ENCODE data around the gene ZNF777.

DNA sequence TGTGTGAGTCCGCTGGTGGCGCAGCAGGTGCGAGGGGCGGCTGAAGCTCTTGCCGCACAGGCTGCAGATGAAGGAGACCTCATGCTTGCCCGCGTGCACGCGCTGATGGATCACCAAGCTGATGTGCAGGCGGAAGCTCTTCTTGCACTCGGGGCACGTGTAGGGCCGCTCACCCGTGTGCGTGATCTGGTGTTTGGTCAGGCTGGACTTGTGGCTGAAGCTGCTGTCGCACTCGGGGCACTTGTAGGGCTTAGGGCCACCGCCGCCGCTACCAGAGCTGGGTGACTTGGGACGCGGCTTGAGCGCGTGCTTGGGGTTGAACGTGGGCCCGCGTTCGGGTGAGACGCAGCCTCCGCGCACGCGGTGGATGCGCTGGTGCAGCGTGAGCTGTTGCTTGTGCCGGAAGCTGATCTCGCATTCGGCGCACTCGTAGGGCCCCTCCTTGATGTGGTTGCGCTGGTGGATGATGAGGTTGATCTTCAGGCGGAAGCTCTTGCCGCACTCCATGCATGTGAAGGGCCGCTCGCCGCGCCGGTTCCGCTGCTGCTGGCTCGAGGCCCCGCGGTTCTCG lies 28.7 kb downstream of the ZNF777 start:
- TF ChIP-seq, protein P1, sequence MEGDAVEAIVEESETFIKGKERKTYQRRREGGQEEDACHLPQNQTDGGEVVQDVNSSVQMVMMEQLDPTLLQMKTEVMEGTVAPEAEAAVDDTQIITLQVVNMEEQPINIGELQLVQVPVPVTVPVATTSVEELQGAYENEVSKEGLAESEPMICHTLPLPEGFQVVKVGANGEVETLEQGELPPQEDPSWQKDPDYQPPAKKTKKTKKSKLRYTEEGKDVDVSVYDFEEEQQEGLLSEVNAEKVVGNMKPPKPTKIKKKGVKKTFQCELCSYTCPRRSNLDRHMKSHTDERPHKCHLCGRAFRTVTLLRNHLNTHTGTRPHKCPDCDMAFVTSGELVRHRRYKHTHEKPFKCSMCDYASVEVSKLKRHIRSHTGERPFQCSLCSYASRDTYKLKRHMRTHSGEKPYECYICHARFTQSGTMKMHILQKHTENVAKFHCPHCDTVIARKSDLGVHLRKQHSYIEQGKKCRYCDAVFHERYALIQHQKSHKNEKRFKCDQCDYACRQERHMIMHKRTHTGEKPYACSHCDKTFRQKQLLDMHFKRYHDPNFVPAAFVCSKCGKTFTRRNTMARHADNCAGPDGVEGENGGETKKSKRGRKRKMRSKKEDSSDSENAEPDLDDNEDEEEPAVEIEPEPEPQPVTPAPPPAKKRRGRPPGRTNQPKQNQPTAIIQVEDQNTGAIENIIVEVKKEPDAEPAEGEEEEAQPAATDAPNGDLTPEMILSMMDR (tag by site-specific recombination; IDR thresholded peaks at IDR 0.05): no peak
- no peak for TF ChIP-seq ZBTB8A (tag by site-specific recombination; IDR thresholded peaks at IDR 0.05)
- TF ChIP-seq, protein P2, sequence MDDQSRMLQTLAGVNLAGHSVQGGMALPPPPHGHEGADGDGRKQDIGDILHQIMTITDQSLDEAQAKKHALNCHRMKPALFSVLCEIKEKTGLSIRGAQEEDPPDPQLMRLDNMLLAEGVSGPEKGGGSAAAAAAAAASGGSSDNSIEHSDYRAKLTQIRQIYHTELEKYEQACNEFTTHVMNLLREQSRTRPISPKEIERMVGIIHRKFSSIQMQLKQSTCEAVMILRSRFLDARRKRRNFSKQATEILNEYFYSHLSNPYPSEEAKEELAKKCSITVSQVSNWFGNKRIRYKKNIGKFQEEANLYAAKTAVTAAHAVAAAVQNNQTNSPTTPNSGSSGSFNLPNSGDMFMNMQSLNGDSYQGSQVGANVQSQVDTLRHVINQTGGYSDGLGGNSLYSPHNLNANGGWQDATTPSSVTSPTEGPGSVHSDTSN (CRISPR knock-in tag; IDR thresholded peaks at IDR 0.05): no peak
- TF ChIP-seq, protein P3, sequence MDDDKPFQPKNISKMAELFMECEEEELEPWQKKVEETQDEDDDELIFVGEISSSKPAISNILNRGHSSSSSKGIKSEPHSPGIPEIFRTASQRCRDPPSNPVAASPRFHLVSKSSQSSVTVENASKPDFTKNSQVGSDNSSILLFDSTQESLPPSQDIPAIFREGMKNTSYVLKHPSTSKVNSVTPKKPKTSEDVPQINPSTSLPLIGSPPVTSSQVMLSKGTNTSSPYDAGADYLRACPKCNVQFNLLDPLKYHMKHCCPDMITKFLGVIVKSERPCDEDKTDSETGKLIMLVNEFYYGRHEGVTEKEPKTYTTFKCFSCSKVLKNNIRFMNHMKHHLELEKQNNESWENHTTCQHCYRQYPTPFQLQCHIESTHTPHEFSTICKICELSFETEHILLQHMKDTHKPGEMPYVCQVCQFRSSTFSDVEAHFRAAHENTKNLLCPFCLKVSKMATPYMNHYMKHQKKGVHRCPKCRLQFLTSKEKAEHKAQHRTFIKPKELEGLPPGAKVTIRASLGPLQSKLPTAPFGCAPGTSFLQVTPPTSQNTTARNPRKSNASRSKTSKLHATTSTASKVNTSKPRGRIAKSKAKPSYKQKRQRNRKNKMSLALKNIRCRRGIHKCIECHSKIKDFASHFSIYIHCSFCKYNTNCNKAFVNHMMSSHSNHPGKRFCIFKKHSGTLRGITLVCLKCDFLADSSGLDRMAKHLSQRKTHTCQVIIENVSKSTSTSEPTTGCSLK (tag by site-specific recombination; IDR thresholded peaks at IDR 0.05): no peak
